Small intestine (tissue), 16 donors: ENCODE data around the gene NFATC1. TPM values are rescaled to one million over a fixed set of nuclear protein-coding genes. Genes with fewer than 3 reads are reported as not detected.

Experiments used
- DNase-seq, 2 donors: peaks; one replicate each; pipeline versions ENCODE4 v3.0.0 to v3.0.0-alpha.2; 2013
- FAIRE-seq: peaks from 2 replicates; lab custom pipeline; 2012; peaks lifted over from hg19 to GRCh38; lab: Jason Lieb, UNC
- H3K27ac ChIP-seq, 3 donors: one replicate each; pipeline ENCODE4 v1.5.1; 2013; ENCODE audit warnings: low read length in 2 of 3, mild to moderate bottlenecking in 2 of 3, control low read depth in 1 of 3, inconsistent platforms in 1 of 3, low read depth in 1 of 3, moderate library complexity in 1 of 3
- H3K27me3 ChIP-seq, 3 donors: one replicate each; pipeline ENCODE4 v1.6.1; 2013; ENCODE audit warnings: low read length in 3 of 3, inconsistent platforms in 1 of 3; ENCODE audit not compliant: control insufficient read depth in 3 of 3, insufficient read depth in 3 of 3
- H3K36me3 ChIP-seq, 3 donors: one replicate each; pipeline ENCODE4 v1.6.1; 2013; ENCODE audit warnings: low read length in 3 of 3, inconsistent platforms in 1 of 3, low read depth in 1 of 3, mild to moderate bottlenecking in 1 of 3, moderate library complexity in 1 of 3; ENCODE audit not compliant: control insufficient read depth in 3 of 3, insufficient read depth in 2 of 3
- H3K4me1 ChIP-seq, 3 donors: one replicate each; pipeline ENCODE4 v1.6.1; 2013; ENCODE audit warnings: low read length in 2 of 3, inconsistent platforms in 1 of 3, low read depth in 1 of 3, mild to moderate bottlenecking in 1 of 3, moderate library complexity in 1 of 3; ENCODE audit not compliant: control insufficient read depth in 3 of 3, insufficient read depth in 2 of 3
- H3K4me3 ChIP-seq, 3 donors: one replicate each; pipeline ENCODE4 v1.5.1; 2013; ENCODE audit warnings: low read length in 3 of 3, control low read depth in 1 of 3, inconsistent platforms in 1 of 3, low read depth in 1 of 3, mild to moderate bottlenecking in 1 of 3, moderate library complexity in 1 of 3
- H3K9me3 ChIP-seq, 2 donors: one replicate each; pipeline ENCODE4 v1.6.1; 2013; ENCODE audit warnings: low read depth in 1 of 2, low read length in 1 of 2; ENCODE audit not compliant: control insufficient read depth in 2 of 2, insufficient read depth in 1 of 2
- WGBS, 3 donors: extraction: QIAGEN DNeasy Blood & Tissue Kit; methylation state at CpG; one replicate each; pipeline ENCODE4 v1.1.7; 2013; 5-methylcytosine and 5-hydroxymethylcytosine counted together
- long read RNA-seq, 10 donors: transcript quantifications; one replicate each; lab custom pipeline, GENCODE V29; 2026
- polyA plus RNA-seq, 4 donors: library from polyadenylated mRNA; stranded (reverse) in 3 of 4; unstranded in 1 of 4; fragments of 200-250 nt in 3 of 4; fragments of 120-200 nt in 1 of 4; gene quantifications; one replicate each; pipeline versions ENCODE4 v1.2.1 to v1.2.3, GENCODE V29; 2013
- donor health status: healthy with polysubstance abuse.
- donor health status: control.
- donor health status: control.
- donor health status: Bipolar disorder and iron deficiency.
- donor health status: healthy.

The NFATC1 gene
- 1 to 10 TPM in 3 of 4 donors, under 1 TPM in 1; 0.67 to 5.9 (median 2.2) TPM for polyA plus RNA-seq
- long read RNA-seq, donor 1, result 0 reads
- long read RNA-seq, donor 2, partial matches to known transcripts, result 0 of 1 reads
- long read RNA-seq, donor 2, other reads (novel, unspliced or antisense), result 0 of 1 reads
- long read RNA-seq, donor 3, result 0 reads
- long read RNA-seq, donor 4, result 0 reads
- long read RNA-seq, donor 5, result 0 reads
- long read RNA-seq, donor 6, result 0 reads
- long read RNA-seq, donor 7, partial matches to known transcripts, result 0 of 2 reads
- long read RNA-seq, donor 7, other reads (novel, unspliced or antisense), result 0 of 2 reads
- long read RNA-seq, donor 8, full-length matches to known transcripts, result 1 of 1 reads
- long read RNA-seq, donor 8, partial matches to known transcripts, result 0 of 1 reads
- long read RNA-seq, donor 8, other reads (novel, unspliced or antisense), result 0 of 1 reads
- long read RNA-seq, donor 9, result 0 reads
- long read RNA-seq, donor 10, partial matches to known transcripts, result 8 of 9 reads
- long read RNA-seq, donor 10, other reads (novel, unspliced or antisense), result 0 of 9 reads

- Histone ChIP-seq H3K36me3 (no peaks in the 10 kb centered on the region), H3K27ac (peak within 1 kb of the TSS in 2 of 3 donors; percentile 59 to 82), H3K4me3 (peak within 1 kb of the TSS; percentile 30 to 54 (median 32)), H3K9me3 (no peaks in the 10 kb centered on the region), H3K4me1 (peaks cover 1 to 20% (median 7%) of the 10 kb centered on the region in 3 donors), H3K27me3 (peaks cover 4 to 67% (median 11%) of the 10 kb centered on the region in 3 donors)
- no peak for FAIRE-seq
- 0 to 1% (median 0%) methylated on average over 14 to 91 of the region's 91 CpGs for WGBS, 3 donors
- DNase-seq, result peak; percentile 11 to 69
These were observed at the start of gene NFATC1 for GRCh38 chr18:79395761-79396404. Gene NFATC1, plus strand, starts transcription at chr18:79395930. Its CDS starts 295 bp downstream, at chr18:79396225.

- WGBS, 3 donors, result 93 to 99% (median 98%) methylated on average over 26 of the region's 26 CpGs
- H3K27me3 ChIP-seq, result no peaks in the 10 kb centered on the region
- no peak overlapping the region for H3K4me3 ChIP-seq
- no peaks in the 10 kb centered on the region for H3K4me1 ChIP-seq
- DNase-seq (no peak), FAIRE-seq (no peak)
- H3K36me3 ChIP-seq, result peaks cover 5 to 56% (median 8%) of the 10 kb centered on the region in 3 donors
- H3K9me3 ChIP-seq, result no peaks in the 10 kb centered on the region
- no peak overlapping the region for H3K27ac ChIP-seq
These were observed 49.7 kb upstream of the NFATC1 start for GRCh38 chr18:79345981-79346380.

- Histone ChIP-seq H3K27me3 (no peaks in the 10 kb centered on the region), H3K27ac (no peak overlapping the region), H3K4me1 (no peaks in the 10 kb centered on the region), H3K36me3 (peaks cover 5 to 60% (median 8%) of the 10 kb centered on the region in 3 donors), H3K4me3 (no peak overlapping the region), H3K9me3 (no peaks in the 10 kb centered on the region)
- FAIRE-seq, result no peak
- no peak for DNase-seq
- 87 to 92% (median 89%) methylated on average over 5 of the region's 5 CpGs for WGBS, 3 donors
These were observed 47.7 kb upstream of the NFATC1 start for GRCh38 chr18:79348066-79348465.

- no peaks in the 10 kb centered on the region for H3K9me3 ChIP-seq
- H3K27ac ChIP-seq, result no peak overlapping the region
- 72 to 84% (median 76%) methylated on average over 6 of the region's 6 CpGs for WGBS, 3 donors
- FAIRE-seq, result no peak
- H3K4me1 ChIP-seq, result no peaks in the 10 kb centered on the region
- DNase-seq, result no peak
- H3K36me3 ChIP-seq, result peaks cover 0 to 47% (median 3%) of the 10 kb centered on the region in 3 donors
- H3K27me3 ChIP-seq, result no peaks in the 10 kb centered on the region
- no peak overlapping the region for H3K4me3 ChIP-seq
These were observed 43.3 kb upstream of the NFATC1 start for GRCh38 chr18:79352432-79352831.

- no peak for FAIRE-seq
- peaks cover 0 to 41% (median 2%) of the 10 kb centered on the region in 3 donors for H3K36me3 ChIP-seq
- WGBS, 3 donors, result 89 to 93% (median 90%) methylated on average over 17 of the region's 17 CpGs
These were observed 42.5 kb upstream of the NFATC1 start for GRCh38 chr18:79353267-79353666.

GRCh38 chr18:79354350-79354749 is 41.4 kb upstream of the NFATC1 start:
- H3K27ac ChIP-seq, result no peak overlapping the region
- no peak overlapping the region for H3K4me3 ChIP-seq
- no peaks in the 10 kb centered on the region for H3K9me3 ChIP-seq
- no peaks in the 10 kb centered on the region for H3K27me3 ChIP-seq
- FAIRE-seq (no peak), DNase-seq (no peak)
- no peaks in the 10 kb centered on the region for H3K4me1 ChIP-seq
- WGBS, 3 donors, result 88 to 94% (median 89%) methylated on average over 8 of the region's 8 CpGs
- H3K36me3 ChIP-seq, result peaks cover 0 to 37% (median 0%) of the 10 kb centered on the region in 3 donors

More at GRCh38 chr18:79353267-79353666, 42.5 kb upstream of the NFATC1 start:
- H3K27me3 ChIP-seq, result no peaks in the 10 kb centered on the region
- no peak overlapping the region for H3K4me3 ChIP-seq
- H3K27ac ChIP-seq, result no peak overlapping the region
- H3K4me1 ChIP-seq, result no peaks in the 10 kb centered on the region
- no peaks in the 10 kb centered on the region for H3K9me3 ChIP-seq
- DNase-seq, result no peak

GRCh38 chr18:79355433-79356335 is 40.0 kb upstream of the NFATC1 start:
- FAIRE-seq, result no peak
- DNase-seq, result no peak
- no peaks in the 10 kb centered on the region for H3K4me1 ChIP-seq
- H3K27ac ChIP-seq, result no peak overlapping the region
- no peak overlapping the region for H3K4me3 ChIP-seq
- no peaks in the 10 kb centered on the region for H3K27me3 ChIP-seq
- H3K9me3 ChIP-seq, result no peaks in the 10 kb centered on the region
- WGBS, 3 donors, result 86 to 91% (median 89%) methylated on average over 26 of the region's 26 CpGs
- H3K36me3 ChIP-seq, result peaks cover 1 to 30% (median 2%) of the 10 kb centered on the region in 3 donors
